ENCODE data around the gene CLCN7. TPM values are rescaled to one million over a fixed set of nuclear protein-coding genes. Genes with fewer than 3 reads are reported as not detected.

CLCN7 gene
- total and polyA plus RNA-seq, 8 donors = 28.6 to 130 (median 31.3) TPM

DNA sequence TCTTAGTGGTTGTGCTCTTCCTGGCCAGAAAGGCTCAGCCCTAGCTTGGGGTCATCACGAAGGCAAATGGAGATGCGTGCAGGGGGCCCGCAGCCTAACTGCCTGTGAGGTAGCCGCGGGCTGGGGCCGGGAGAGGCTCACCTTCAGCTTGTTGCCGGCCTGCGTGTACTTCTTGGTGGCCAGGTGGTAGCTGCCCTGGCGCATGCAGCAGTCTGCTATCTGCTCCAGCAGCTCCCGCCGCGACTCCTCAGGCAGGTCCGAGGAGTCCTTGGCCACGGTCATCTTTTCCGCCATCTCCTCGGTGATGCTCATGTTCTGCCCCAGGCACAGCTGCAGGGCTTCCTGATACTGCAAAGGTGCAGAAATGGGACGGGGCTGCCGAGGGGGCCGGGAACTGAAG lies 45.6 kb upstream of the CLCN7 start:
- no peak for DNase-seq
- intact Hi-C loops (cut with DNase I) = no loop called here
- no peak overlapping the region for H3K4me3 ChIP-seq
- H3K27ac ChIP-seq = no peak overlapping the region
- ATAC-seq = no peak
- peaks cover 0 to 45% of the 10 kb centered on the region in 2 donors for H3K36me3 ChIP-seq
- H3K27me3 ChIP-seq = no peaks in the 10 kb centered on the region
- no peak for TF ChIP-seq CTCF (IDR thresholded peaks at IDR 0.05)
- no peaks in the 10 kb centered on the region for H3K4me1 ChIP-seq
- no peaks in the 10 kb centered on the region for H3K9me3 ChIP-seq

- H3K36me3 ChIP-seq = peaks cover 0 to 45% of the 10 kb centered on the region in 2 donors
- TF ChIP-seq CTCF (IDR thresholded peaks at IDR 0.05) = no peak
- H3K27ac ChIP-seq = no peak overlapping the region
- H3K27me3 ChIP-seq = no peaks in the 10 kb centered on the region
- DNase-seq (no peak), ATAC-seq (no peak)
- peaks cover 0 to 1% of the 10 kb centered on the region in 2 donors for H3K9me3 ChIP-seq
- intact Hi-C loops (cut with DNase I) = no loop called here
- H3K4me3 ChIP-seq = no peak overlapping the region
- no peaks in the 10 kb centered on the region for H3K4me1 ChIP-seq
Observed at GRCh38 chr16:1519831-1520230, 45.0 kb upstream of the CLCN7 start.

DNA sequence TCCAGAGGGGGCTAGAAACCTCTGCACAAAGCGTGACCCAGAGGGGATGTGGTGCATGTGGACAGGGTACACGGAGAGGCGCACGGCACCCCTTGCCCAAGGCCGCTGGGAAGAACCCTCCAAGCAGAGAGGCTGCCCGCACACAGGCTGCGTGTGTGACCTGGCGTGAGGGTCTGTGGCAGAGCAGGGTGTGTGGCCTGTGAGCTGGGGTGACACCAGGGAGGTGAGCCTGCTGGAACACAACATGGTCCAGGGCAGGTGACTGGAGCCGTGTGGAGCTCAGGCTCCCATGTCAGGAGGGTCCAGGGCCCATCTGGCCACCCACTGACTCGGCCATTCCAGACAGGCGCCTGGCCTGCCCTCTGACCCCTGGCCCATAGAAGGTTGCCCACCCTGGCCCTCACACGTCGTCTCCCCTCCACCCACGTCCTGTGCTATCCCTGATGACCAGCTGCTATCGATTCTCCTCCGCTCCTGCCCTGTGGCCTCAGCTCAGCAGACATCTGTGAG lies 43.9 kb upstream of the CLCN7 start:
- Histone ChIP-seq H3K4me1 (no peaks in the 10 kb centered on the region), H3K4me3 (no peak overlapping the region), H3K36me3 (peaks cover 0 to 33% of the 10 kb centered on the region in 2 donors), H3K27ac (no peak overlapping the region), H3K9me3 (peaks cover 0 to 8% of the 10 kb centered on the region in 2 donors), H3K27me3 (no peaks in the 10 kb centered on the region)
- ATAC-seq = no peak
- TF ChIP-seq CTCF (IDR thresholded peaks at IDR 0.05) = no peak
- intact Hi-C loops (cut with DNase I) = no loop called here
- DNase-seq = no peak

DNA sequence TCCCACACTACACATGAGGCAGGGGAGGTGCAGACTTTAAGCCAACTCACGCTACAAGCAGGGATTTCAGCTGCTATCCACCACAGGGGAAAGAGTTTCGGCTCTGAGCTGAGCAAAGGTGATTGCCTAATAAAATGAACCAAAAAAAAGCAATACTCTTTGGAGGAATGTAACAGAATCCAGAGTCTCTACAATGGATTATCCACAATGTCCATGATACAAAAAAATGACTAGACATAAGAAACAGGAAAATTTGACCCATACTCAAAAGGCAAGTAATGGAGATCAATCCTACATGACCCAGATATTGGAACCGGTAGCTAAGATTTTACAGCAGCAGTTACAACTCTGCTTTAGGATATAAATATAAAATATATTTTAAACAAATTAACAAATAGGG lies 39.7 kb upstream of the CLCN7 start:
- H3K27me3 ChIP-seq = no peaks in the 10 kb centered on the region
- no peak overlapping the region for H3K27ac ChIP-seq
- peaks cover 0 to 2% of the 10 kb centered on the region in 2 donors for H3K4me1 ChIP-seq
- no peak overlapping the region for H3K4me3 ChIP-seq
- DNase-seq (no peak), ATAC-seq (no peak)
- intact Hi-C loops (cut with DNase I) = no loop called here
- no peak for TF ChIP-seq CTCF (IDR thresholded peaks at IDR 0.05)
- H3K36me3 ChIP-seq = peaks cover 0 to 28% of the 10 kb centered on the region in 2 donors
- H3K9me3 ChIP-seq = peaks cover 0 to 8% of the 10 kb centered on the region in 2 donors

- ATAC-seq (no peak), DNase-seq (no peak)
- H3K4me3 ChIP-seq = no peak overlapping the region
- intact Hi-C loops (cut with DNase I) = no loop called here
- peaks cover 0 to 8% of the 10 kb centered on the region in 2 donors for H3K9me3 ChIP-seq
- TF ChIP-seq CTCF (IDR thresholded peaks at IDR 0.05) = no peak
- H3K27ac ChIP-seq = peak overlapping the region in 1 of 2 donors; percentile 53
- H3K27me3 ChIP-seq = no peaks in the 10 kb centered on the region
- peaks cover 0 to 28% of the 10 kb centered on the region in 2 donors for H3K36me3 ChIP-seq
- peaks cover 0 to 6% of the 10 kb centered on the region in 2 donors for H3K4me1 ChIP-seq
Observed at GRCh38 chr16:1512774-1513173, 37.9 kb upstream of the CLCN7 start.

All from left lung (tissue), 10 donors.